Heart left ventricle (tissue), 16 donors: Measurements from ENCODE around the gene SCYGR1. TPM values are rescaled to one million over a fixed set of nuclear protein-coding genes. Genes with fewer than 3 reads are reported as not detected.
"Not testable (repeated sequence)": the region's sequence is repeated elsewhere in the genome, so short reads cannot be mapped to it uniquely, and the experiment has no call there.

ENCODE experiments used
- ATAC-seq, 4 donors: fragments of 200-7000 bp; cut with Tn5 transposase; one replicate each; pipeline ENCODE4 v1.9.1; 2020 to 2022; ENCODE audit warnings: moderate library complexity in 4 of 4, mild to moderate bottlenecking in 3 of 4, moderate number of reproducible peaks in 1 of 4
- DNase-seq, 5 donors: peaks; one replicate each; pipeline ENCODE4 v3.0.0-alpha.2; 2020
- H3K27ac ChIP-seq, 12 donors: fragments of 200-600 bp; sonication (generic) in 4 of 12; one replicate each; pipeline versions ENCODE4 v1.5.0 to v1.8.0; 2016 to 2022; ENCODE audit warnings: mild to moderate bottlenecking in 2 of 12
- H3K27me3 ChIP-seq, 9 donors: fragments of 200-600 bp; sonication (generic) in 2 of 9; one replicate each; pipeline versions ENCODE4 v1.5.1 to v1.8.0; 2016 to 2022; ENCODE audit warnings: mild to moderate bottlenecking in 3 of 9
- H3K36me3 ChIP-seq, 9 donors: fragments of 200-600 bp; sonication (generic) in 2 of 9; one replicate each; pipeline versions ENCODE4 v1.5.0 to v1.8.0; 2018 to 2022; ENCODE audit warnings: mild to moderate bottlenecking in 2 of 9
- H3K4me1 ChIP-seq, 12 donors: fragments of 200-600 bp; sonication (generic) in 4 of 12; one replicate each; pipeline versions ENCODE4 v1.5.0 to v1.8.0; 2016 to 2022; ENCODE audit warnings: mild to moderate bottlenecking in 3 of 12
- H3K4me3 ChIP-seq, 12 donors: fragments of 200-600 bp; sonication (generic) in 4 of 12; one replicate each; pipeline versions ENCODE4 v1.5.0 to v1.8.0; 2017 to 2022; ENCODE audit warnings: mild to moderate bottlenecking in 9 of 12, moderate library complexity in 4 of 12
- H3K9me3 ChIP-seq, 12 donors: fragments of 200-600 bp; sonication (generic) in 4 of 12; one replicate each; pipeline versions ENCODE4 v1.5.0 to v1.8.0; 2016 to 2022; ENCODE audit warnings: mild to moderate bottlenecking in 1 of 12
- CTCF ChIP-seq, 12 donors: fragments of 200-600 bp; sonication (generic) in 4 of 12; IDR thresholded peaks; one replicate each; pipeline versions ENCODE4 v1.5.0 to v1.8.0; 2018 to 2022; ENCODE audit warnings: antibody characterized with exemption in 12 of 12, mild to moderate bottlenecking in 5 of 12
- POLR2A ChIP-seq, 2 donors: fragments of 450-650 bp; IDR thresholded peaks; one replicate each; pipeline ENCODE4 v1.6.1; 2017; ENCODE audit warnings: antibody characterized with exemption in 2 of 2, mild to moderate bottlenecking in 2 of 2, moderate library complexity in 2 of 2
- WGBS, 4 donors: extraction: QIAGEN DNeasy Blood & Tissue Kit in 2 of 4; methylation state at CpG; one replicate each; pipeline versions ENCODE4 v1.1.5 to v1.1.7; 2013 to 2018; 5-methylcytosine and 5-hydroxymethylcytosine counted together
- intact Hi-C, 10 donors: fragments of 100-400 bp; cut with DNase I; formaldehyde crosslinking; loops; one replicate each; pipeline versions ENCODE4 v1.11.1 to v1.14.2; 2022
- long read RNA-seq, 3 donors: library from polyadenylated mRNA; unstranded; transcript quantifications; one replicate each; pipeline ENCODE4 v2.0.0, GENCODE V29; 2020 to 2021
- polyA plus RNA-seq, 2 donors: library from polyadenylated mRNA; stranded (reverse); fragments of 200-250 nt; gene quantifications; one replicate each; pipeline ENCODE4 v1.2.3, GENCODE V29; 2013
- total RNA-seq, 9 donors: library from RNA; depleted of rRNA in 2 of 9; stranded (reverse); fragments of >200 nt in 2 of 9; fragmentation: NEBNext Ultra II Directional in 3 of 9; extraction: Animal tissue kit (Norgen Biotek cat#: 25700) in 3 of 9; gene quantifications; one replicate each; pipeline versions ENCODE4 v1.1.0 to v1.2.4, GENCODE V29; 2016 to 2023
- donor health status: ischemic (EF 13 %, LVEDD 7.1; RV severe dilation, severe dysfunction).
- donor health status: healthy with polysubstance abuse.
- donor health status: DM: no; HTN: yes; CAD: no.
- donor health status: DM: no; HTN: no; CAD: no.
- donor health status: ischemic (EF 25% LVEDD 6.9; RV normal size, moderate dysfunction).
- donor health status: ischemic (EF 25% LVEDD 5.7; RV mildly dilated, moderate dysfunction).
- donor health status: healthy.
- donor health status: DM: yes; HTN: yes; CAD: no.
- donor health status: ischemic (EF 35%, LVEDD 5.7; RV mildly dilated, moderate dysfunction).
- donor health status: nonischemic (EF 11% LVEDD 7.7; RV severe dilation, severe dysfunction).
- donor health status: DM: yes; HTN: yes; CAD: no.
- donor health status: PGD.
- donor health status: ischemic (EF 29% LVEDD 5.4; RV normal size, mild dysfunction).
- donor health status: nonischemic (EF 23%, LVEDD 6.1; RV moderate dilation, normal function).

SCYGR1 gene
- total RNA-seq: not detected
- polyA plus RNA-seq: not detected
- long read RNA-seq, donor 1: 0 reads
- long read RNA-seq, donor 2: 0 reads
- long read RNA-seq, donor 3: 0 reads

GRCh38 chr2:227387583-227387982 lies at the start of gene SCYGR1:
Gene SCYGR1 (minus strand): TSS chr2:227387949. CDS start chr2:227387949, 0 bp downstream.
- peaks cover 0 to 10% (median 0%) of the 10 kb centered on the region in 12 donors for H3K4me1 ChIP-seq
- H3K27ac ChIP-seq, H3K4me3 ChIP-seq, H3K36me3 ChIP-seq, ATAC-seq, DNase-seq, H3K27me3 ChIP-seq, H3K9me3 ChIP-seq, intact Hi-C loops: not testable (repeated sequence)
- 78 to 90% (median 83%) methylated on average over 5 to 7 of the region's 7 CpGs for WGBS, 4 donors

- Histone ChIP-seq H3K9me3 (peaks cover 0 to 19% (median 11%) of the 10 kb centered on the region in 12 donors), H3K36me3 (no peaks in the 10 kb centered on the region), H3K4me3 (no peak overlapping the region), H3K27me3 (no peaks in the 10 kb centered on the region), H3K4me1 (peaks cover 0 to 4% (median 0%) of the 10 kb centered on the region in 12 donors), H3K27ac (peak overlapping the region in 1 of 12 donors; percentile 73)
- DNase-seq: no peak
- ATAC-seq: peak in 1 of 4 donors; percentile 59
- intact Hi-C loops: no loop called here
- 79 to 83% (median 80%) methylated on average over 7 of the region's 7 CpGs for WGBS, 4 donors
- TF ChIP-seq POLR2A (IDR thresholded peaks at IDR 0.05) (no peak), CTCF (IDR thresholded peaks at IDR 0.05) (no peak)
Observed at GRCh38 chr2:227436436-227437174, 48.9 kb upstream of the SCYGR1 start.

GRCh38 chr2:227433171-227433570 lies 45.4 kb upstream of the SCYGR1 start:
- Histone ChIP-seq H3K9me3 (peaks cover 0 to 19% (median 11%) of the 10 kb centered on the region in 12 donors), H3K27ac (no peak overlapping the region), H3K4me3 (no peak overlapping the region), H3K27me3 (no peaks in the 10 kb centered on the region), H3K36me3 (no peaks in the 10 kb centered on the region), H3K4me1 (peaks cover 0 to 4% (median 0%) of the 10 kb centered on the region in 12 donors)
- intact Hi-C loops: no loop called here
- no peak for DNase-seq
- TF ChIP-seq POLR2A (IDR thresholded peaks at IDR 0.05): no peak
- TF ChIP-seq CTCF (IDR thresholded peaks at IDR 0.05): no peak
- no peak for ATAC-seq
- 67 to 92% (median 89%) methylated on average over 2 of the region's 2 CpGs for WGBS, 4 donors

- TF ChIP-seq CTCF (IDR thresholded peaks at IDR 0.05) (no peak), POLR2A (IDR thresholded peaks at IDR 0.05) (no peak)
- ATAC-seq: no peak
- no peaks in the 10 kb centered on the region for H3K36me3 ChIP-seq
- DNase-seq: no peak
- no peak overlapping the region for H3K4me3 ChIP-seq
- peaks cover 0 to 19% (median 11%) of the 10 kb centered on the region in 12 donors for H3K9me3 ChIP-seq
- no peaks in the 10 kb centered on the region for H3K27me3 ChIP-seq
- WGBS, 4 donors: 48 to 69% (median 67%) methylated on average over 3 of the region's 3 CpGs
- no peaks in the 10 kb centered on the region for H3K4me1 ChIP-seq
- H3K27ac ChIP-seq: no peak overlapping the region
- intact Hi-C loops: no loop called here
Observed at GRCh38 chr2:227430639-227431038, 42.9 kb upstream of the SCYGR1 start.
